H1 (cell line): ENCODE measurements around the gene TANC1. TPM values are rescaled to one million over a fixed set of nuclear protein-coding genes. Genes with fewer than 3 reads are reported as not detected.

Source experiments
- CTCF ChIA-PET: fragments of 300-600 bp; sonication (Branson Sonifier 250); formaldehyde crosslinking; loops from one replicate; lab custom pipeline; 2021; ENCODE audit not compliant: partially characterized antibody; lab: Charles Lee
- POLR2A ChIA-PET: fragments of 300-600 bp; sonication (Branson Sonifier 250); formaldehyde crosslinking; loops from one replicate; lab custom pipeline; 2021; ENCODE audit warnings: inconsistent platforms; ENCODE audit not compliant: partially characterized antibody; lab: Charles Lee
- DNase-seq, 2 experiments: peaks; one replicate each; pipeline versions ENCODE4 v3.0.0 to v3.0.0-alpha.2; 2010 to 2022; ENCODE audit warnings: low spot score in 2 of 2, low read depth in 1 of 2, mixed read lengths in 1 of 2
- FAIRE-seq: peaks from 2 replicates; lab custom pipeline; 2011; peaks lifted over from hg19 to GRCh38; lab: Jason Lieb, UNC
- H2AFZ ChIP-seq: 2 replicates; pipeline ENCODE4 v1.8.1; 2012; ENCODE audit warnings: low read length, inconsistent platforms
- H2AK5ac ChIP-seq: 2 replicates; pipeline ENCODE4 v1.6.1; 2013; ENCODE audit warnings: low read depth, low read length
- H2BK120ac ChIP-seq: replicated peaks from 2 replicates; pipeline ENCODE3; 2013; ENCODE audit warnings: low read depth, low read length, inconsistent platforms
- H2BK12ac ChIP-seq: 2 replicates; pipeline ENCODE4 v1.6.1; 2013; ENCODE audit warnings: low read depth, low read length
- H2BK15ac ChIP-seq: 2 replicates; pipeline ENCODE4 v1.6.1; 2013; ENCODE audit warnings: low read length
- H2BK20ac ChIP-seq: 2 replicates; pipeline ENCODE4 v1.6.1; 2013; ENCODE audit warnings: low read length
- H2BK5ac ChIP-seq: 2 replicates; pipeline ENCODE4 v1.6.1; 2013; ENCODE audit warnings: low read depth, low read length
- H3K14ac ChIP-seq: 2 replicates; pipeline ENCODE4 v1.6.1; 2013; ENCODE audit warnings: inconsistent platforms; ENCODE audit not compliant: insufficient read length
- H3K18ac ChIP-seq: 2 replicates; pipeline ENCODE4 v1.6.1; 2013; ENCODE audit warnings: low read length; ENCODE audit errors: extremely low read depth
- H3K23ac ChIP-seq: 2 replicates; pipeline ENCODE4 v1.6.1; 2013; ENCODE audit warnings: inconsistent platforms; ENCODE audit not compliant: insufficient read length
- H3K23me2 ChIP-seq: 2 replicates; pipeline ENCODE4 v1.6.1; 2013; ENCODE audit warnings: low read depth, low read length
- H3K27ac ChIP-seq: 2 replicates; pipeline ENCODE4 v1.6.1; 2011; ENCODE audit warnings: low read depth, low read length, inconsistent platforms
- H3K27me3 ChIP-seq, 4 experiments: replicated peaks in 1 of 4; 1 replicate in 1 of 4; 2 replicates in 3 of 4; pipeline versions ENCODE4 v1.6.1 to v1.8.1; 2011 to 2013; ENCODE audit warnings: low read length in 3 of 4, mild to moderate bottlenecking in 3 of 4, inconsistent platforms in 2 of 4, mixed read lengths in 2 of 4, moderate library complexity in 1 of 4; ENCODE audit not compliant: control insufficient read depth in 3 of 4, insufficient read depth in 3 of 4; ENCODE audit errors: extremely low read depth in 1 of 4
- H3K36me3 ChIP-seq, 4 experiments: 2 replicates each; pipeline versions ENCODE4 v1.6.1 to v1.8.1; 2011 to 2013; ENCODE audit warnings: mild to moderate bottlenecking in 4 of 4, low read length in 3 of 4, moderate library complexity in 2 of 4, control low read depth in 1 of 4, inconsistent platforms in 1 of 4; ENCODE audit not compliant: insufficient read depth in 4 of 4, control insufficient read depth in 2 of 4
- H3K4ac ChIP-seq: replicated peaks from 2 replicates; pipeline ENCODE3; 2013; ENCODE audit warnings: low read length, low read depth, mixed read lengths, inconsistent platforms; ENCODE audit not compliant: insufficient read length
- H3K4me1 ChIP-seq, 4 experiments: replicated peaks in 1 of 4; 1 replicate in 1 of 4; 2 replicates in 3 of 4; pipeline versions ENCODE4 v1.6.1 to v1.8.1; 2011 to 2013; ENCODE audit warnings: low read length in 3 of 4, inconsistent platforms in 2 of 4, mixed read lengths in 1 of 4; ENCODE audit not compliant: insufficient read depth in 4 of 4, control insufficient read depth in 3 of 4
- H3K4me2 ChIP-seq, 2 experiments: 2 replicates each; pipeline versions ENCODE4 v1.6.1 to v1.8.1; 2011 to 2013; ENCODE audit warnings: low read depth in 2 of 2, low read length in 2 of 2, control low read depth in 1 of 2, inconsistent platforms in 1 of 2, mild to moderate bottlenecking in 1 of 2; ENCODE audit not compliant: insufficient read depth in 1 of 2
- H3K4me3 ChIP-seq, 4 experiments: fragments of 200-600, 300-600 bp in 1 of 4; sonication (generic), shearing (Covaris generic), sonication (Bioruptor Twin) in 1 of 4; 2 replicates each; pipeline versions ENCODE4 v1.5.1 to v1.8.1; 2011 to 2016; ENCODE audit warnings: low read length in 4 of 4, low read depth in 3 of 4, control low read depth in 2 of 4, inconsistent platforms in 2 of 4, mild to moderate bottlenecking in 2 of 4, mixed read lengths in 1 of 4, moderate library complexity in 1 of 4; ENCODE audit not compliant: insufficient read depth in 2 of 4; ENCODE audit errors: extremely low read depth in 1 of 4
- H3K56ac ChIP-seq: replicated peaks from 2 replicates; pipeline ENCODE3; 2013; ENCODE audit warnings: low read depth, mild to moderate bottlenecking, mixed read lengths, low read length, inconsistent platforms; ENCODE audit not compliant: insufficient read length
- H3K79me1 ChIP-seq: 2 replicates; pipeline ENCODE4 v1.6.1; 2013; ENCODE audit warnings: low read depth, low read length, control low read depth
- H3K79me2 ChIP-seq, 2 experiments: 2 replicates each; pipeline versions ENCODE4 v1.6.1 to v1.8.1; 2012 to 2013; ENCODE audit warnings: low read length in 2 of 2, mild to moderate bottlenecking in 2 of 2, inconsistent platforms in 1 of 2; ENCODE audit not compliant: insufficient read depth in 2 of 2, control insufficient read depth in 1 of 2
- H3K9ac ChIP-seq, 4 experiments: replicated peaks in 1 of 4; 1 replicate in 1 of 4; 2 replicates in 3 of 4; pipeline versions ENCODE4 v1.6.1 to v1.8.1; 2011 to 2013; ENCODE audit warnings: low read depth in 3 of 4, low read length in 3 of 4, control low read depth in 2 of 4, mild to moderate bottlenecking in 2 of 4, moderate library complexity in 2 of 4, inconsistent platforms in 1 of 4; ENCODE audit errors: extremely low read depth in 1 of 4
- H3K9me3 ChIP-seq, 2 experiments: 2 replicates each; pipeline versions ENCODE4 v1.6.1 to v1.8.1; 2012 to 2013; ENCODE audit warnings: mild to moderate bottlenecking in 2 of 2, moderate library complexity in 2 of 2, control low read depth in 1 of 2, inconsistent platforms in 1 of 2, low read depth in 1 of 2, low read length in 1 of 2, mixed read lengths in 1 of 2; ENCODE audit not compliant: insufficient read depth in 2 of 2
- H4K20me1 ChIP-seq, 2 experiments: replicated peaks in 1 of 2; 2 replicates each; pipeline versions ENCODE3 to v1.8.1; 2011 to 2013; ENCODE audit warnings: inconsistent platforms in 2 of 2, low read length in 2 of 2, mild to moderate bottlenecking in 1 of 2; ENCODE audit not compliant: insufficient read depth in 2 of 2, control insufficient read depth in 1 of 2
- H4K5ac ChIP-seq: 2 replicates; pipeline ENCODE4 v1.6.1; 2013; ENCODE audit warnings: low read length, low read depth, mixed read lengths, inconsistent platforms; ENCODE audit not compliant: insufficient read length
- H4K8ac ChIP-seq: 2 replicates; pipeline ENCODE4 v1.8.0; 2013; ENCODE audit warnings: mild to moderate bottlenecking, moderate library complexity, low read length, inconsistent platforms; ENCODE audit not compliant: insufficient read depth; ENCODE audit errors: extremely low read depth
- H4K91ac ChIP-seq: replicated peaks from 2 replicates; pipeline ENCODE3; 2013; ENCODE audit warnings: low read length, mixed read lengths, inconsistent platforms; ENCODE audit not compliant: insufficient read length
- CHD2 ChIP-seq: IDR thresholded peaks from 2 replicates; pipeline ENCODE4 v1.6.1; 2012; ENCODE audit warnings: low read length, improper control_type of control experiment
- JUND ChIP-seq: IDR thresholded peaks from 2 replicates; pipeline ENCODE4 v1.6.1; 2011; ENCODE audit warnings: mild to moderate bottlenecking, improper control_type of control experiment, low read length
- WGBS, 2 experiments: shearing (Covaris generic) in 1 of 2; methylation state at CpG; one replicate each; pipeline versions ENCODE4 v1.1.6 to v1.1.7; 2013 to 2015; ENCODE audit warnings: low lambda C conversion rate in 2 of 2, mixed read lengths in 2 of 2, inconsistent platforms in 1 of 2, low coverage in 1 of 2, missing lambda C conversion rate in 1 of 2; ENCODE audit not compliant: insufficient replicate concordance in 2 of 2, insufficient coverage in 1 of 2, insufficient read length in 1 of 2; ENCODE audit errors: extremely low coverage in 1 of 2, missing lambda C conversion rate in 1 of 2; 5-methylcytosine and 5-hydroxymethylcytosine counted together
- polyA plus RNA-seq, 7 experiments: library from polyadenylated mRNA; depleted of rRNA in 3 of 7; stranded (reverse) in 5 of 7; unstranded in 2 of 7; fragments of >200 nt in 5 of 7; fragments of 200-250 nt in 2 of 7; gene quantifications; 1 replicate in 5 of 7; 2 replicates in 1 of 7; 4 replicates in 1 of 7; pipeline versions ENCODE4 v1.2.1 to v1.2.3, GENCODE V29; 2011 to 2013; ENCODE audit warnings: missing spikeins in 2 of 7, mixed read lengths in 2 of 7
- total RNA-seq: library from RNA; stranded (reverse); fragmentation: NEBNext Ultra II Directional; extraction: Animal tissue kit (Norgen Biotek cat#: 25700); gene quantifications from 2 replicates; pipeline ENCODE4 v1.2.1, GENCODE V29; 2021

TANC1 gene
- total and polyA plus RNA-seq, 2 of the 8 experiments (the other 6 are each of a cell fraction or from before 2014, with no cell fraction given): 4.1 to 7.6 TPM

- POLR2A ChIA-PET: no interaction called here
- FAIRE-seq: no peak
These were observed 234.2 kb downstream of the TANC1 start for GRCh38 chr2:159202568-159203071.

More at GRCh38 chr2:159202568-159203071, 234.2 kb downstream of the TANC1 start:
- no peak overlapping the region for H2BK5ac ChIP-seq
- DNase-seq: no peak
- no peak overlapping the region for H3K14ac ChIP-seq
- no peak overlapping the region for H3K23ac ChIP-seq
- H3K79me2 ChIP-seq: no peaks in the 10 kb centered on the region
- no peak overlapping the region for H3K4me2 ChIP-seq
- WGBS, 2 experiments: 92% methylated on average over 4 of the region's 4 CpGs; no CpG with 5 or more reads in 1 of the 2 experiments
- H3K79me1 ChIP-seq: no peaks in the 10 kb centered on the region
- no peaks in the 10 kb centered on the region for H3K23me2 ChIP-seq
- no peak overlapping the region for H3K4ac ChIP-seq
- CTCF ChIA-PET: interaction anchor here (0.9 to 1.4 kb wide), 4 partner anchors 12 to 248 kb away, joined by 3 to 4 read pairs (median 3); no protein-coding TSS in a partner anchor
- no peak overlapping the region for H2AFZ ChIP-seq
- H2BK15ac ChIP-seq: no peak overlapping the region
- no peak overlapping the region for H3K27ac ChIP-seq
- TF ChIP-seq CHD2: no peak
- no peak for TF ChIP-seq JUND
- H3K9ac ChIP-seq: no peak overlapping the region
- no peak overlapping the region for H2AK5ac ChIP-seq
- H3K4me3 ChIP-seq: no peak overlapping the region
- H3K27me3 ChIP-seq: no peaks in the 10 kb centered on the region
- no peak overlapping the region for H3K18ac ChIP-seq
- no peak overlapping the region for H2BK12ac ChIP-seq
- H4K8ac ChIP-seq: no peak overlapping the region; the same call in 1 of the 2 replicates
- H3K36me3 ChIP-seq: no peaks in the 10 kb centered on the region
- H2BK20ac ChIP-seq: no peak overlapping the region
- peaks cover 0 to 5% of the 10 kb centered on the region in 2 experiments for H4K20me1 ChIP-seq
- H2BK120ac ChIP-seq: no peak overlapping the region
- H4K91ac ChIP-seq: no peak overlapping the region
- H3K56ac ChIP-seq: no peak overlapping the region
- H3K4me1 ChIP-seq: no peaks in the 10 kb centered on the region; a peak in 2 of 7 replicates
- H4K5ac ChIP-seq: no peak overlapping the region
- no peaks in the 10 kb centered on the region for H3K9me3 ChIP-seq
